A673 (cell line): Measurements from ENCODE around the gene CLCF1. TPM values are rescaled to one million over a fixed set of nuclear protein-coding genes. Genes with fewer than 3 reads are reported as not detected.

Source experiments
- BruUV-seq: library from RNA; stranded (reverse); fragments of 400-500 nt; replicated peaks from 2 replicates; lab custom pipeline; 2021; lab: Mats Ljungman, UMichigan
- CTCF ChIA-PET: fragments of 300-600 bp; sonication (Branson Sonifier 250); formaldehyde crosslinking; loops from one replicate; lab custom pipeline; 2022; ENCODE audit warnings: antibody characterized with exemption; lab: Charles Lee
- POLR2A ChIA-PET: fragments of 300-600 bp; sonication (Branson Sonifier 250); formaldehyde crosslinking; loops from one replicate; lab custom pipeline; 2022; ENCODE audit warnings: antibody characterized with exemption; ENCODE audit not compliant: low non-redundant PET; lab: Charles Lee
- DNase-seq: peaks from one replicate; pipeline ENCODE4 v3.0.0-alpha.2; 2015; ENCODE audit warnings: low spot score
- H3K27ac ChIP-seq: fragments of 200-600 bp; sonication (generic); 2 replicates; pipeline ENCODE4 v1.5.1; 2016; ENCODE audit warnings: mixed run types, low read depth, mild to moderate bottlenecking, mixed read lengths, antibody characterized with exemption, low read length; ENCODE audit not compliant: poor library complexity, severe bottlenecking
- H3K27me3 ChIP-seq: fragments of 200-600 bp; sonication (generic); replicated peaks from 2 replicates; pipeline ENCODE4 v1.6.1; 2017; ENCODE audit warnings: mixed run types, low read depth, mild to moderate bottlenecking, mixed read lengths, antibody characterized with exemption, low read length; ENCODE audit not compliant: insufficient read depth, poor library complexity
- H3K36me3 ChIP-seq: fragments of 200-600 bp; sonication (generic); 2 replicates; pipeline ENCODE4 v1.6.1; 2016; ENCODE audit warnings: mixed run types, mild to moderate bottlenecking, mixed read lengths, antibody characterized with exemption, low read length; ENCODE audit not compliant: insufficient read depth, poor library complexity, severe bottlenecking
- H3K4me1 ChIP-seq: fragments of 200-600 bp; sonication (generic); 2 replicates; pipeline ENCODE4 v1.6.1; 2017; ENCODE audit warnings: mixed run types, mild to moderate bottlenecking, mixed read lengths, antibody characterized with exemption, low read length; ENCODE audit not compliant: insufficient read depth, poor library complexity, severe bottlenecking
- H3K4me3 ChIP-seq: fragments of 200-600 bp; sonication (generic); 2 replicates; pipeline ENCODE4 v1.5.1; 2016; ENCODE audit warnings: low read depth, mixed run types, mild to moderate bottlenecking, mixed read lengths, low read length; ENCODE audit not compliant: poor library complexity, severe bottlenecking
- H3K9me3 ChIP-seq: fragments of 200-600 bp; sonication (generic); 2 replicates; pipeline ENCODE4 v1.6.1; 2016; ENCODE audit warnings: mixed run types, low read depth, mild to moderate bottlenecking, mixed read lengths, antibody characterized with exemption, low read length; ENCODE audit not compliant: poor library complexity, severe bottlenecking
- CTCF ChIP-seq: fragments of 300-800, 200-600 bp; sonication (generic); conservative IDR thresholded peaks from 2 replicates; pipeline ENCODE4 v1.5.1; 2017; ENCODE audit warnings: low read depth, mild to moderate bottlenecking, antibody characterized with exemption, low read length, moderate library complexity, mixed read lengths
- EZH2 ChIP-seq: fragments of 200-600 bp; sonication (generic); IDR thresholded peaks from 2 replicates; pipeline ENCODE4 v1.6.1; 2017; ENCODE audit warnings: borderline replicate concordance, low read depth, mild to moderate bottlenecking, mixed read lengths, antibody characterized with exemption, low read length; ENCODE audit not compliant: poor library complexity, severe bottlenecking
- intact Hi-C: fragments of 100-400 bp; cut with micrococcal nuclease; formaldehyde crosslinking; loops from one replicate; pipeline ENCODE4 v1.10.0; 2022; ENCODE audit not compliant: unreplicated experiment
- total RNA-seq: library from RNA; stranded (reverse); gene quantifications from 2 replicates; pipeline ENCODE4 v1.2.3, GENCODE V29; 2021

CLCF1 gene
- total RNA-seq, 1 experiment from 2014 or later: 0.69 TPM

- H3K36me3 ChIP-seq: no peaks in the 10 kb centered on the region
- ChIA-PET POLR2A (no interaction called here), CTCF (interaction anchor here (0.6 to 1.9 kb wide), 6 partner anchors 17 to 227 kb away, joined by 3 to 5 read pairs (median 4); no protein-coding TSS in a partner anchor)
- H3K4me3 ChIP-seq: no peak overlapping the region
- H3K4me1 ChIP-seq: no peaks in the 10 kb centered on the region
- intact Hi-C loops: no loop called here
- no peaks in the 10 kb centered on the region for H3K27me3 ChIP-seq
- no peak overlapping the region for H3K27ac ChIP-seq
- no peaks in the 10 kb centered on the region for H3K9me3 ChIP-seq
- no TSS peak for BruUV-seq
- no peak for DNase-seq
- TF ChIP-seq CTCF (no peak), EZH2 (no peak)
These were observed 28.0 kb downstream of the CLCF1 start for GRCh38 chr11:67345247-67345919.

GRCh38 chr11:67344264-67344663 lies 29.1 kb downstream of the CLCF1 start:
- TF ChIP-seq CTCF (no peak), EZH2 (no peak)
- H3K27me3 ChIP-seq: no peaks in the 10 kb centered on the region

GRCh38 chr11:67337257-67337656 lies 36.1 kb downstream of the CLCF1 start:
- Histone ChIP-seq H3K4me1 (no peaks in the 10 kb centered on the region), H3K36me3 (no peaks in the 10 kb centered on the region), H3K9me3 (no peaks in the 10 kb centered on the region), H3K27me3 (no peaks in the 10 kb centered on the region), H3K27ac (no peak overlapping the region), H3K4me3 (no peak overlapping the region)
- ChIA-PET POLR2A (no interaction called here), CTCF (no interaction called here)
- intact Hi-C loops: no loop called here
- DNase-seq: no peak
- BruUV-seq: no TSS peak
- TF ChIP-seq CTCF (no peak), EZH2 (no peak)

More at GRCh38 chr11:67344264-67344663, 29.1 kb downstream of the CLCF1 start:
- Histone ChIP-seq H3K27ac (no peak overlapping the region), H3K36me3 (no peaks in the 10 kb centered on the region), H3K9me3 (no peaks in the 10 kb centered on the region), H3K4me1 (no peaks in the 10 kb centered on the region), H3K4me3 (no peak overlapping the region)
- BruUV-seq: no TSS peak
- no peak for DNase-seq
- POLR2A ChIA-PET: interaction anchor here (0.5 kb wide), 1 partner anchor 1456 kb away, joined by 5 read pairs; the partner anchor contains the start of gene FIBP
- CTCF ChIA-PET: no interaction called here
- intact Hi-C loops: no loop called here
